ENCODE results near the gene SMIM35. TPM values are rescaled to one million over a fixed set of nuclear protein-coding genes. Genes with fewer than 3 reads are reported as not detected.

Gene SMIM35
- total RNA-seq, 1 donor from 2014 or later: not detected

DNA sequence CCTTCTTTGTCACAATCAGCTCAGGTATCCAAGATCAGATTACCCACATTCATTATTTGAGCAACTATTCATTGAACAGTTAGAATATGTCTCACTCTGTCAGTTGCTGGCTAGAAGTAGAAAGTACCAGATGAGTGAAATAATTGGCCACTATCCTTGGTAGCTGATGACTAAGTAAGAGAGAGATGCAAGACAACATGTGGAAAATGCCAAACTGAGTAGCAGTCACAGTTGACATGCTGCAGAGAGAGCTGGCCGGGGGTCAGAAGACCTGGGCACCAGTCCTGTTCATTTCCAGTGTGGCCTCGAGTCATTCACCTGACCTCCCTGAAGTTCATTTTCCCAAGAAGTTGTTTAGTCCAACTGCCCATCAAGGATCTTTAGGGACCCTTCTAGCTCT is 22.5 kb upstream of the SMIM35 start:
- Histone ChIP-seq H3K4me3 (ENCODE audit: low read length in 3 of 3) (no peak overlapping the region), H3K27ac (ENCODE audit: low read depth, low read length) (no peak overlapping the region), H3K27me3 (ENCODE audit: control insufficient read depth in 3 of 3, insufficient read depth in 3 of 3, low read length in 3 of 3) (no peaks in the 10 kb centered on the region), H3K4me1 (ENCODE audit: control insufficient read depth in 3 of 3, insufficient read depth in 3 of 3, low read length in 3 of 3) (peaks cover 0 to 5% (median 4%) of the 10 kb centered on the region in 3 donors), H3K9me3 (ENCODE audit: control insufficient read depth in 3 of 3, low read length in 3 of 3) (no peaks in the 10 kb centered on the region), H3K36me3 (ENCODE audit: control insufficient read depth in 3 of 3, insufficient read depth in 3 of 3, low read length in 3 of 3) (no peaks in the 10 kb centered on the region), H3K9ac (ENCODE audit: low read depth in 1 of 3, low read length in 3 of 3) (no peak overlapping the region)

DNA sequence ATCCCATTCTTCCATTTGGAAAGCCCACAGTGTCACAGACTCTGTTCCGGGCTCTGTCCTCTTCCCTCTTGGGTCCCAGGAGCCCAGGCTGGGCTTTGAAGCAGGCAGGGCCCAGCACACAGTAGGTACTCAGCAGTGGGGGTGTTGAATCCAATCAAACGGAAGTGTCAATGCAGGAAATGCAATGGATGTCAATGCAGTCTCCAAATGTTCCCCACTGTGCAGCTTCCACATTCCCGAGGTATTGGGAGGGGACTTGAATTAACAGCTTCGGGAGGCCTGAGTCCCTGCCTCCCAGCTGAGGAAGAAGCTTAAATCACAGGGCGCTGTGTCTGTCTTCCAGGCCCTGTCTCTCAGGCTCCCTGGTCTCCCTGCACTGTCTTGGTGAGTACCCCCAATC is 21.8 kb upstream of the SMIM35 start:
- H3K27ac ChIP-seq (ENCODE audit: low read depth, low read length): no peak overlapping the region
- no peaks in the 10 kb centered on the region for H3K9me3 ChIP-seq (ENCODE audit: control insufficient read depth in 3 of 3, low read length in 3 of 3)
- no peaks in the 10 kb centered on the region for H3K36me3 ChIP-seq (ENCODE audit: control insufficient read depth in 3 of 3, insufficient read depth in 3 of 3, low read length in 3 of 3)
- no peak overlapping the region for H3K4me3 ChIP-seq (ENCODE audit: low read length in 3 of 3)
- H3K4me1 ChIP-seq (ENCODE audit: control insufficient read depth in 3 of 3, insufficient read depth in 3 of 3, low read length in 3 of 3): peaks cover 0 to 5% (median 4%) of the 10 kb centered on the region in 3 donors
- no peaks in the 10 kb centered on the region for H3K27me3 ChIP-seq (ENCODE audit: control insufficient read depth in 3 of 3, insufficient read depth in 3 of 3, low read length in 3 of 3)
- H3K9ac ChIP-seq (ENCODE audit: low read depth in 1 of 3, low read length in 3 of 3): no peak overlapping the region

- Histone ChIP-seq H3K27me3 (ENCODE audit: control insufficient read depth in 3 of 3, insufficient read depth in 3 of 3, low read length in 3 of 3) (no peaks in the 10 kb centered on the region), H3K4me1 (ENCODE audit: control insufficient read depth in 3 of 3, insufficient read depth in 3 of 3, low read length in 3 of 3) (peaks cover 0 to 5% (median 4%) of the 10 kb centered on the region in 3 donors), H3K9ac (ENCODE audit: low read depth in 1 of 3, low read length in 3 of 3) (no peak overlapping the region), H3K9me3 (ENCODE audit: control insufficient read depth in 3 of 3, low read length in 3 of 3) (no peaks in the 10 kb centered on the region), H3K36me3 (ENCODE audit: control insufficient read depth in 3 of 3, insufficient read depth in 3 of 3, low read length in 3 of 3) (no peaks in the 10 kb centered on the region), H3K4me3 (ENCODE audit: low read length in 3 of 3) (no peak overlapping the region), H3K27ac (ENCODE audit: low read depth, low read length) (no peak overlapping the region)
Observed at GRCh38 chr11:118106789-118107335, 20.1 kb upstream of the SMIM35 start.

DNA sequence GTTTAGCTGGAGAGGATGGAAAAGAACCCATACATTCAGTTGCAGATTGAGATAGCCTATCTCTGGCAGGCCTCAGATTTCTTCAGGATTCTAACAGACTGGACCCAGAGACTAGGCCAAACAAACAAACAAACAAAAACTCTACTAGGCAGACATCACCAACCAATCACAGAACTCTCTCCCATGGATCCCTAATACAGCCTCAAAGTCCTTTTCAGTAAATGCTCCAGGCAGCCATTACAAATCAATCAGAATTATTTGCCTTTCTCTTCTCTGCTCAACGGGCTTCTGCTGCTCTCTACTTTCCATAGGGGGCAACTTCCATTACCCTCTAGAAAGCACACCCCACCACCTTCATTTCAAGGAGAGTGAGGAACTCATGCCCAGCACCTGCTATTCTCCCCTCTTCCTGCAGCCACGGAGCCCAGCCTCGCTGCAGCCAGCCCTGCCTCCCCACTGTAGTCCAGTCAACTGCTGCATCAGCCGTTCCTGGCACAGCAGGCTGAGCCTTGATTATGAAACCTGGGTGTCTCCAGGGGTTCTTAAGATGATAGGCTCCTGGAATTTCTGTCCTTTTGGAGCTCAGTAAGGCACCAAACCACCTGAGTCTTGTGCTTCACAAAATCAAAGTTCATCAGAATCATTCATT is 19.0 kb upstream of the SMIM35 start:
- Histone ChIP-seq H3K9me3 (ENCODE audit: control insufficient read depth in 3 of 3, low read length in 3 of 3) (no peaks in the 10 kb centered on the region), H3K9ac (ENCODE audit: low read depth in 1 of 3, low read length in 3 of 3) (no peak overlapping the region), H3K27me3 (ENCODE audit: control insufficient read depth in 3 of 3, insufficient read depth in 3 of 3, low read length in 3 of 3) (no peaks in the 10 kb centered on the region), H3K27ac (ENCODE audit: low read depth, low read length) (no peak overlapping the region), H3K4me3 (ENCODE audit: low read length in 3 of 3) (no peak overlapping the region), H3K36me3 (ENCODE audit: control insufficient read depth in 3 of 3, insufficient read depth in 3 of 3, low read length in 3 of 3) (no peaks in the 10 kb centered on the region), H3K4me1 (ENCODE audit: control insufficient read depth in 3 of 3, insufficient read depth in 3 of 3, low read length in 3 of 3) (peaks cover 3 to 9% (median 9%) of the 10 kb centered on the region in 3 donors)

DNA sequence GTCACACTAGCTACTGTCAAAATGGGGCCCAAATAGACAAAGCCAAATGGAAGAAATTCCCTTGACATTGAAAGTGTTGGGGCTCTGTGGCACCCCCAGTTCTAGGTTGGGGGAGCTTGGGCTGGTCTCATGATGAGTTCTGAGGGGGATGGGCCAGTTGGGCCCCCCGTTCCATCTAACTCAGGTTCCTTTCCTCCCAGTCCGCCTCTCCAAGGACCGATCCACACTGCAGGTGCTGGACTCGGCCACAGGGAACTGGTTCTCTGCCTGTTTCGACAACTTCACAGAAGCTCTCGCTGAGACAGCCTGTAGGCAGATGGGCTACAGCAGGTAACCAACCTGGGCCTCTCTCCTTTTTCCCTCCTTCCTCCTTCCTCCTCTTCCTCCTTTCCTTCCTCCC is 17.7 kb upstream of the SMIM35 start:
- no peak overlapping the region for H3K9ac ChIP-seq (ENCODE audit: low read depth in 1 of 3, low read length in 3 of 3)
- H3K27ac ChIP-seq (ENCODE audit: low read depth, low read length): no peak overlapping the region

GRCh38 chr11:118102721-118103261 is 16.0 kb upstream of the SMIM35 start:
- no peak overlapping the region for H3K9ac ChIP-seq (ENCODE audit: low read depth in 1 of 3, low read length in 3 of 3)
- no peak overlapping the region for H3K27ac ChIP-seq (ENCODE audit: low read depth, low read length)
- peaks cover 13 to 20% (median 17%) of the 10 kb centered on the region in 3 donors for H3K4me1 ChIP-seq (ENCODE audit: control insufficient read depth in 3 of 3, insufficient read depth in 3 of 3, low read length in 3 of 3)
- no peaks in the 10 kb centered on the region for H3K27me3 ChIP-seq (ENCODE audit: control insufficient read depth in 3 of 3, insufficient read depth in 3 of 3, low read length in 3 of 3)
- no peaks in the 10 kb centered on the region for H3K36me3 ChIP-seq (ENCODE audit: control insufficient read depth in 3 of 3, insufficient read depth in 3 of 3, low read length in 3 of 3)
- no peaks in the 10 kb centered on the region for H3K9me3 ChIP-seq (ENCODE audit: control insufficient read depth in 3 of 3, low read length in 3 of 3)
- H3K4me3 ChIP-seq (ENCODE audit: low read length in 3 of 3): no peak overlapping the region

More for the DNA sequence above, 17.7 kb upstream of the SMIM35 start:
- Histone ChIP-seq H3K4me1 (ENCODE audit: control insufficient read depth in 3 of 3, insufficient read depth in 3 of 3, low read length in 3 of 3) (peaks cover 13 to 18% (median 18%) of the 10 kb centered on the region in 3 donors), H3K36me3 (ENCODE audit: control insufficient read depth in 3 of 3, insufficient read depth in 3 of 3, low read length in 3 of 3) (no peaks in the 10 kb centered on the region), H3K9me3 (ENCODE audit: control insufficient read depth in 3 of 3, low read length in 3 of 3) (no peaks in the 10 kb centered on the region), H3K27me3 (ENCODE audit: control insufficient read depth in 3 of 3, insufficient read depth in 3 of 3, low read length in 3 of 3) (no peaks in the 10 kb centered on the region), H3K4me3 (ENCODE audit: low read length in 3 of 3) (no peak overlapping the region)

GRCh38 chr11:118100691-118101232 is 14.0 kb upstream of the SMIM35 start:
- H3K9me3 ChIP-seq (ENCODE audit: control insufficient read depth in 3 of 3, low read length in 3 of 3): no peaks in the 10 kb centered on the region
- H3K36me3 ChIP-seq (ENCODE audit: control insufficient read depth in 3 of 3, insufficient read depth in 3 of 3, low read length in 3 of 3): no peaks in the 10 kb centered on the region
- H3K4me1 ChIP-seq (ENCODE audit: control insufficient read depth in 3 of 3, insufficient read depth in 3 of 3, low read length in 3 of 3): peaks cover 13 to 20% (median 17%) of the 10 kb centered on the region in 3 donors
- H3K27ac ChIP-seq (ENCODE audit: low read depth, low read length): no peak overlapping the region
- no peaks in the 10 kb centered on the region for H3K27me3 ChIP-seq (ENCODE audit: control insufficient read depth in 3 of 3, insufficient read depth in 3 of 3, low read length in 3 of 3)
- H3K4me3 ChIP-seq (ENCODE audit: low read length in 3 of 3): no peak overlapping the region
- peak overlapping the region in 1 of 3 donors; percentile 25 for H3K9ac ChIP-seq (ENCODE audit: low read depth in 1 of 3, low read length in 3 of 3)

DNA sequence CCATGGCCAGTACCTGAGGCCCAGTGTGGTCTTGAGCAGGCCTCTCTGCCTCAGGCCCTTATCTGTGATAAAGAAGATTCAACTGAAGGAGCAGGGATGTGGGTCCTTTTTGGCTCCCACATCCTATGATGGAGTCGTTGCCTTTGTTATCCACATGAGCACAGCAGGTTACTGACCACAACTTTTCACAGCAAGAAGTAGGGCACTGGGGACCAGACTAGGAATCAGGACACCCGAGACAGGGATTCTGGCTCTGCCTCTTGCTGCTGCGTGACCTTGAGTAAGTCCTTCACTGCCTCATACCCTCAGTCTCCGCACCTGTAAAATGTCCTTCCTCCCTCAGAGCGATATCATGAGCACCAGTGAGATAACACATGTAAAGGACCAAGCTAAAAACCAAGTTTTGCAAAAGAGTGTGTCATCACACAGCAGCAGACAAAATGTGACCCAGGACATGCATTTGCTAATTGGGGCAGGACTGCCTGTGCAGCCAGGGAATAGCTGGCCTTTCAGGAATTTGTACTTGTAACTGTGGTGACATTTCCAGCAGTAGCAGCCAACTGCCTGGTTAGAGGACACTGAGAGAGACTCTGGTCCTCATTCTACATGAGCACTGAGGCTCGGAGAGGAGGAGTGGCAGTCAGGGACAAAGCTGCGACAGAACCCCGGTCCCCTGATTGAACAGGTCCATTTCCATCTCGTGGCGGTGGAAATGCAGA is 13.2 kb upstream of the SMIM35 start:
- H3K27me3 ChIP-seq (ENCODE audit: control insufficient read depth in 3 of 3, insufficient read depth in 3 of 3, low read length in 3 of 3): no peaks in the 10 kb centered on the region
- no peak overlapping the region for H3K27ac ChIP-seq (ENCODE audit: low read depth, low read length)
- peaks cover 13 to 20% (median 17%) of the 10 kb centered on the region in 3 donors for H3K4me1 ChIP-seq (ENCODE audit: control insufficient read depth in 3 of 3, insufficient read depth in 3 of 3, low read length in 3 of 3)
- H3K9me3 ChIP-seq (ENCODE audit: control insufficient read depth in 3 of 3, low read length in 3 of 3): no peaks in the 10 kb centered on the region
- no peak overlapping the region for H3K4me3 ChIP-seq (ENCODE audit: low read length in 3 of 3)
- peak overlapping the region in 1 of 3 donors; percentile 25 for H3K9ac ChIP-seq (ENCODE audit: low read depth in 1 of 3, low read length in 3 of 3)
- H3K36me3 ChIP-seq (ENCODE audit: control insufficient read depth in 3 of 3, insufficient read depth in 3 of 3, low read length in 3 of 3): no peaks in the 10 kb centered on the region

GRCh38 chr11:118098996-118099837 is 12.5 kb upstream of the SMIM35 start:
- H3K4me3 ChIP-seq (ENCODE audit: low read length in 3 of 3): no peak overlapping the region

More at GRCh38 chr11:118098996-118099837, 12.5 kb upstream of the SMIM35 start:
- Histone ChIP-seq H3K36me3 (ENCODE audit: control insufficient read depth in 3 of 3, insufficient read depth in 3 of 3, low read length in 3 of 3) (no peaks in the 10 kb centered on the region), H3K27ac (ENCODE audit: low read depth, low read length) (no peak overlapping the region), H3K4me1 (ENCODE audit: control insufficient read depth in 3 of 3, insufficient read depth in 3 of 3, low read length in 3 of 3) (peaks cover 13 to 20% (median 17%) of the 10 kb centered on the region in 3 donors), H3K9me3 (ENCODE audit: control insufficient read depth in 3 of 3, low read length in 3 of 3) (no peaks in the 10 kb centered on the region), H3K27me3 (ENCODE audit: control insufficient read depth in 3 of 3, insufficient read depth in 3 of 3, low read length in 3 of 3) (no peaks in the 10 kb centered on the region), H3K9ac (ENCODE audit: low read depth in 1 of 3, low read length in 3 of 3) (no peak overlapping the region)
